GM21526 (cell line): Measurements from ENCODE around the gene UBE2J2.
"Not testable (repeated sequence)": the region's sequence is repeated elsewhere in the genome, so short reads cannot be mapped to it uniquely, and the experiment has no call there.

ENCODE experiments used
- ATAC-seq: cut with Tn5 transposase; IDR thresholded peaks from one replicate; pipeline ENCODE4 v1.9.1; 2021; ENCODE audit warnings: moderate library complexity; ENCODE audit not compliant: unreplicated experiment, low FRiP score

Gene UBE2J2

GRCh38 chr1:1259540-1259939, 14.1 kb downstream of the UBE2J2 start:
- ATAC-seq = no peak

DNA sequence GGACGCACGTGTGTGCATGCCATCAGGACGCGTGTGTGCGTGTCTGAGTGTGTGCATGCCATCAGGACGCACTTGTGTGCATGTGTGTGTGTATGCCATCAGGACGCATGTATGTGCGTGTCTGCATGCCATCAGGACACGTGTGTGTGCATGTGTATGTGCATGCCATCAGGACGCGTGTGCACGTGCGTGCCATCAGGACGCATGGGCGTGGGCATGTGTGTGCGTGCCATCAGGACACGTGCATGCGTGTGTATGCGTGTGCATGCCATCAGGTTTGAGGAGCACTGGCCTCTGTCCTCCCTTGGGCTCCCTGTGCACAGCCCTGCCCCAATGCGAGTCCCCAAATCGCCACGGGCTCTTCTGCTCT, 14.6 kb downstream of the UBE2J2 start:
- ATAC-seq = no peak

DNA sequence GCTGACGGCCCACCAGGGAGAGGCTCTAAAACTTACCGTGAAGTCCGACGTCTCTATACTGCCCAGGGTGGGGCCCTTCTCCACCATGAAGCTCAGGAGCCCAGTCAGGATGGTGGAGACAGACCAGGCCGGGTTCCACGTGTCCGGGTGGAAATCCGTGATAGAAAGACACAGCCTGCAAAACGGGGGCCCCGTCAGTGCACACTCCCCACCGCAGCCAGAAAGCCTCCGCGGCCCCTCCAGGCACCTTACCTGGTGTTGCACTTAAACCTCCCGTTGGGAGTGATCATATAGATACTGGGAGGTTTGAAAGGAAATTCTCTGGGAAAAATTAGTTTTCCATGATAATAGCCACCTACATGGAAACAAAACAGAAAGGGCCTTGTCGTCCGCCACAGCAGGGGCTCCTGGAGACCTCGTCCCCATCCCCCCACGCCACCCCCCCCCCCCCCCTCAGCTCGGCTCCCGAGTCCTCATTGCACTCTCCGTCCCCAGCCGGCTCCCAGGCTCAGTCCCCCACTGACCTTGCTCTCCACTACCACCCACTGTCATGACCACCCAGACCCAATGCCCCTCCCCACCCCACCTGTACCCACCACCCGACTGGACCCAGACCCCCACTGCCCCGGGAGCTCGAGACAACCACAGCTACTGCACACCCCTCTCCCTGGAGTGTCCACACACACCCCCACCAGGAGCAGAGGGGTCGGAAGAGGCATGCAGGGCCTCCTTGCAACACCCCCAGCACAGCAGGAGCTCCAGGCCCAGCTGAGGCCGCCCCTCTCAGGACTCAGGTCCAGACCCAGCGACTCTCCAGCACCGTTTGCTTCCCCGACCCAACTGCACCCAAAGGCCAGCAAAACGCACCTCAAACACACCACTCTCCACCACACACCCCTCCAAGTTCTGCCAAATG, 16.4 kb downstream of the UBE2J2 start:
- no peak for ATAC-seq

- ATAC-seq = no peak
These were observed 18.0 kb downstream of the UBE2J2 start for GRCh38 chr1:1255611-1256010.

- ATAC-seq = no peak
These were observed 18.6 kb downstream of the UBE2J2 start for GRCh38 chr1:1255078-1255477.

DNA sequence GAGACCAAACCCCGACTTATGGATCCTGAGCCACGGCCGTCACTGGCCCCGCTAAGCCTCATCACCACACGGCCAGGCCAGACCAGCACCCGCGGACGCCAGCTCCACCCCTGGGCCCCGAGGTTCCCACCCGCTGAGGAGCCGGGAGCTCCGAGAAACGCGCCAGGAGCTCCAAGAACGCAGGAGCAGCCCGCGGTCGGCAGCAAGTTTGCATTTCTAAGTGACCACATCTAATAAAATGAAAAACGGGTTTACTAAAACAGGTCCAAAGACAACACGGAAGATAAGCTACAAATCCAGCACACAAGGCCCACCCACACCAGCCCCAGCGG, 19.0 kb downstream of the UBE2J2 start:
- no peak for ATAC-seq

- no peak for ATAC-seq
These were observed 19.5 kb downstream of the UBE2J2 start for GRCh38 chr1:1253972-1254666.

DNA sequence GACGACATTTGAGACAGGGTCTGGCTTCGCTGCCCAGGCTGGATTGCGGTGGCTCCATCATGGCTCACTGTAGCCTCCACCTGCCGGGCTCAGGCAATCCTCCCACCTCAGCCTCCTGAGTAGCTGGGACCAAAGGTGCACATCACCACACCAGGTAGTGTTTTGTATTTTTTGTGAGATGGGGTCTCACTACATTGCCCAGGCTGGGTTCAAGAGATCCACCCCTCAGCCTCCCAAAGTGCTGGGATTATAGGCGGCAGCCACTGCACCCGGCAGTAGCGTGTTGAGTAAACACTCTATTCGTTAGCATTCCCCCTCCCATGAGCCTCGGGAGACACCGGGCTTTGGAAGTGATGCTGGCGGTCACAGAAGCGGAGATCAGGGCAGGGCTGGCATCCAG, 20.3 kb downstream of the UBE2J2 start:
- ATAC-seq = no peak

- ATAC-seq = no peak
These were observed 22.8 kb downstream of the UBE2J2 start for GRCh38 chr1:1250786-1251284.

GRCh38 chr1:1248009-1248913, 25.4 kb downstream of the UBE2J2 start:
- not testable (repeated sequence) for ATAC-seq

- ATAC-seq = no peak
These were observed 26.2 kb downstream of the UBE2J2 start for GRCh38 chr1:1247341-1247913.

GRCh38 chr1:1246577-1247340, 26.9 kb downstream of the UBE2J2 start, which contains the start of gene C1QTNF12:
C1QTNF12 (minus strand) TSS chr1:1246722; CDS start chr1:1246690, 32 bp downstream.
- ATAC-seq = no peak

DNA sequence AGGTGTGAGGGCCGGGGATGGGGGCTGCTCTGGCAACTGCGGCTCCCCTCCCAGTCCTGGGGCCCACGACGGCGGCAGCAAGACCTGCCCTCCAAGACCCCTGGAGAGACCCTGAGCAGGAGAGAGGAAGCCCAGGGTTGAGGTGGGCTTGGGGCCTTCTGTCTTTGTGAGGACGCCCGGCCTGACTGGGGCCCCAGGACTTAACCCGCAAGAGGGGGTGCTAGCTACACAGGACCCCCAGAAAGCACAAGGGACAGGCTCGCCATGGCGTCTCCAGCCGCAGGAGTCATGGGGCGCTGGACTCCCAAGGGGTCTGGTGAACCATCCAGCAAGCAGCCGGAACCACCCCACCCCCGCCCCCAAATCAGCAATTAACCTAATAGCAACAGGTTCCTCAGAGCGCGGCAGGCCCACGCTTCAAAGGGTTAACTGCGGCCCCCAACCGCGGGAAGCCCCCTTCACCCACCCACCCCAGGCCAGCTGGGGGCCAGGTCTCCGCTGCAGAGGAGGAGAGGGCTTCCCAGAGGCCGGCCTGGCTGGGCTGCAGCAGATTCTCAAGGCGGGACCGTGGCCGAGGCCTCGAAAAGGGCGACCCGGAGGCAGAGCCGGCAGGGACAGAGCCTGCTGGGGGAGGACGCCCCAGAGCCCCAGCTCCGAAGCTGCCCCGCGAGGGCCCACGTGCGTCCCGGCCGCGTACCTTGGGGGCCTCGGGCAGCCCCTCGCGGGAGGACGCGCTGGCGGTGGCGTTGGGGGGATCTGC, 27.7 kb downstream of the UBE2J2 start:
- ATAC-seq = no peak

- ATAC-seq = no peak
These were observed 28.4 kb downstream of the UBE2J2 start for GRCh38 chr1:1245178-1245816.

GRCh38 chr1:1244192-1244811, 29.4 kb downstream of the UBE2J2 start:
- ATAC-seq = no peak

GRCh38 chr1:1243807-1244191, 29.9 kb downstream of the UBE2J2 start:
- ATAC-seq = no peak

DNA sequence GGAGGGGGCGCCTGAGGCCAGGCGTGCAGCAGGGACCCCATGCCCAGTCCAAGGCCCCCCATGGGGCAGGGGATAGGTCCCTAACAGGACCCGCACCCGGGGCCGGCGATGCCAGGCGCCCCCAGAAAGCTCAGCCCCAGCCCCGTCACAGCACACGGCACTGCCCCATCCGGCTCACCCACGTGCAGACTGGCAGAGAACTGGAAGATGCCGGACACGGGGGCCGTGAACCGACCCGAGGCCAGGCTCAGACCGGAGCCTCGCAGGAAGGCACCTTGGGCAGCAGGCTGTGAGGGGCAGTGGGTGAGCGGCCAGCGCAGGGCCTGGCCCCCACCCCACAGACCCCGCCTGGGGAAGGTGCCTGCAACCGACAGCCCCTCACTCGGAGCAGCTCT, 30.4 kb downstream of the UBE2J2 start:
- no peak for ATAC-seq
